HepG2 (cell line): Measurements from ENCODE around the gene ZNHIT1. TPM values are rescaled to one million over a fixed set of nuclear protein-coding genes. Genes with fewer than 3 reads are reported as not detected.
A peak's percentile ranks its signal among the peaks of the same experiment; 100 is the strongest.

ENCODE experiments used
- ASH2L ChIP-seq: fragments of 300-600, 200-600 bp; sonication (generic); IDR thresholded peaks from 2 replicates; pipeline ENCODE4 v1.7.0; 2017; ENCODE audit warnings: low read depth, mild to moderate bottlenecking, moderate library complexity, mixed read lengths, low read length; ENCODE audit not compliant: insufficient read length
- EHMT2 ChIP-seq: fragments of 200-600 bp; sonication (generic); IDR thresholded peaks from 2 replicates; pipeline ENCODE4 v1.7.0; 2017; ENCODE audit warnings: antibody characterized with exemption, low read depth, low read length, borderline replicate concordance
- FOXM1 ChIP-seq: sonication (generic); formaldehyde crosslinking; IDR thresholded peaks from 2 replicates; pipeline ENCODE4 v1.5.0; 2020; ENCODE audit warnings: missing genetic modification reagents
- HNF4G ChIP-seq, 2 experiments: sonication (generic) in 1 of 2; formaldehyde crosslinking in 1 of 2; IDR thresholded peaks; 2 replicates each; pipeline versions ENCODE4 v1.4.0 to v1.6.1; 2011 to 2020; ENCODE audit warnings: borderline replicate concordance in 2 of 2, low read depth in 2 of 2, mild to moderate bottlenecking in 2 of 2, low read length in 1 of 2, missing genetic modification reagents in 1 of 2, moderate library complexity in 1 of 2
- NR2C2 ChIP-seq: sonication (generic); formaldehyde crosslinking; IDR thresholded peaks from 2 replicates; pipeline ENCODE4 v1.4.0; 2020; ENCODE audit warnings: missing genetic modification reagents, mild to moderate bottlenecking, moderate library complexity, borderline replicate concordance
- PBX2 ChIP-seq: IDR thresholded peaks from 2 replicates; pipeline ENCODE4 v1.6.1; 2016; ENCODE audit warnings: control low read depth
- RCOR2 ChIP-seq: IDR thresholded peaks from 2 replicates; pipeline ENCODE4 v1.6.1; 2016; ENCODE audit warnings: missing biosample characterization, missing genetic modification reagents
- REST ChIP-seq, 2 experiments: IDR thresholded peaks; 2 replicates each; pipeline ENCODE4 v1.6.1; 2011 to 2012; ENCODE audit warnings: low read length in 2 of 2, borderline replicate concordance in 1 of 2, low read depth in 1 of 2, mild to moderate bottlenecking in 1 of 2, moderate library complexity in 1 of 2
- TBL1XR1 ChIP-seq: fragments of 150-350 bp; IDR thresholded peaks from 2 replicates; pipeline ENCODE4 v1.6.1; 2014; ENCODE audit warnings: borderline replicate concordance, low read length; ENCODE audit not compliant: partially characterized antibody
- ZBTB21 ChIP-seq: sonication (generic); formaldehyde crosslinking; IDR thresholded peaks from 2 replicates; pipeline ENCODE4 v1.4.0; 2020; ENCODE audit warnings: missing genetic modification reagents
- ZIK1 ChIP-seq: sonication (generic); formaldehyde crosslinking; IDR thresholded peaks from 2 replicates; pipeline ENCODE4 v1.5.0; 2020; ENCODE audit warnings: mild to moderate bottlenecking, low read depth, missing genetic modification reagents, borderline replicate concordance
- ZNF337 ChIP-seq: sonication (generic); formaldehyde crosslinking; IDR thresholded peaks from 2 replicates; pipeline ENCODE4 v1.5.1; 2020; ENCODE audit warnings: missing genetic modification reagents, low read depth, mild to moderate bottlenecking, borderline replicate concordance
- ZNF704 ChIP-seq: sonication (generic); formaldehyde crosslinking; IDR thresholded peaks from 2 replicates; pipeline ENCODE4 v1.8.1; 2023; ENCODE audit warnings: mild to moderate bottlenecking, inconsistent platforms, moderate library complexity, missing genetic modification reagents, borderline replicate concordance
- ZNF709 ChIP-seq: sonication (generic); formaldehyde crosslinking; IDR thresholded peaks from 2 replicates; pipeline ENCODE4 v1.5.0; 2020; ENCODE audit warnings: mild to moderate bottlenecking, missing genetic modification reagents
- ZSCAN29 ChIP-seq: sonication (generic); formaldehyde crosslinking; conservative IDR thresholded peaks from 2 replicates; pipeline ENCODE4 v1.4.0; 2020; ENCODE audit warnings: mild to moderate bottlenecking, missing genetic modification reagents
- polyA plus RNA-seq, 8 experiments: library from polyadenylated mRNA; depleted of rRNA in 3 of 8; stranded (reverse) in 7 of 8; unstranded in 1 of 8; fragments of >200 nt; fragmentation: Illumina TruSeq in 4 of 8; extraction: Trizol in 4 of 8; gene quantifications; 2 replicates each; pipeline versions ENCODE4 v1.2.1 to v1.2.3, GENCODE V29; 2011 to 2016; ENCODE audit warnings: low read depth in 4 of 8, missing spikeins in 1 of 8, mixed read lengths in 1 of 8; ENCODE audit not compliant: insufficient read depth in 1 of 8
- total RNA-seq, 5 experiments: library from RNA; depleted of rRNA; stranded (reverse); fragments of >200 nt; fragmentation: Illumina TruSeq; extraction: Trizol; gene quantifications; 2 replicates each; pipeline ENCODE4 v1.2.3, GENCODE V29; 2016; ENCODE audit warnings: low read depth in 1 of 5
- TF ChIP-seq, protein P1 (sequence below): IDR thresholded peaks from 2 replicates; pipeline ENCODE4 v1.6.1; 2012; ENCODE audit warnings: inconsistent platforms
- TF ChIP-seq, protein P2 (sequence below): sonication (generic); formaldehyde crosslinking; IDR thresholded peaks from 2 replicates; pipeline ENCODE4 v1.4.0; 2020; ENCODE audit warnings: missing genetic modification reagents
- TF ChIP-seq, protein P3 (sequence below): IDR thresholded peaks from 2 replicates; pipeline ENCODE4 v1.6.1; 2016

Gene ZNHIT1
- total and polyA plus RNA-seq, 2 of the 13 experiments (the other 11 are each of a cell fraction or from before 2014, with no cell fraction given) = 32.5 to 64.5 TPM

- peak; percentile 30 for TF ChIP-seq ASH2L
- TF ChIP-seq PBX2 (CRISPR knock-in tag) = peak; percentile 84
- peak; percentile 70; the same call in 1 of the 2 replicates for TF ChIP-seq RCOR2 (CRISPR knock-in tag)
- TF ChIP-seq, protein P1, sequence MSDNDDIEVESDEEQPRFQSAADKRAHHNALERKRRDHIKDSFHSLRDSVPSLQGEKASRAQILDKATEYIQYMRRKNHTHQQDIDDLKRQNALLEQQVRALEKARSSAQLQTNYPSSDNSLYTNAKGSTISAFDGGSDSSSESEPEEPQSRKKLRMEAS = peak; percentile 69
- 0 out of 2 replicates have a peak, but pooled peaks have one; percentile 31 for TF ChIP-seq ZBTB21
- peak in 1 of 2 experiments; percentile 24; a peak in 1 of 4 replicates for TF ChIP-seq REST (IDR thresholded peaks at IDR 0.05; ENCODE audit: borderline replicate concordance in 1 of 2, low read depth in 1 of 2, low read length in 2 of 2)
- TF ChIP-seq HNF4G (IDR thresholded peaks at IDR 0.05; ENCODE audit: borderline replicate concordance, low read depth, low read length) = peak; percentile 90
- peak; percentile 76; the same call in 1 of the 2 replicates for TF ChIP-seq HNF4G (CRISPR knock-in tag; IDR thresholded peaks at IDR 0.05; ENCODE audit: borderline replicate concordance, low read depth)
- no peak for TF ChIP-seq ZNF709
- TF ChIP-seq ZNF704 = no peak; the same call in 1 of the 2 replicates
- no peak for TF ChIP-seq ZNF337 (CRISPR knock-in tag)
- no peak for TF ChIP-seq FOXM1 (CRISPR knock-in tag)
- TF ChIP-seq TBL1XR1 = peak; percentile 69
- no peak for TF ChIP-seq EHMT2
- peak; percentile 24; the same call in 1 of the 2 replicates for TF ChIP-seq ZIK1 (CRISPR knock-in tag)
- peak; percentile 14; the same call in 1 of the 2 replicates for TF ChIP-seq ZSCAN29 (CRISPR knock-in tag)
- TF ChIP-seq, protein P2, sequence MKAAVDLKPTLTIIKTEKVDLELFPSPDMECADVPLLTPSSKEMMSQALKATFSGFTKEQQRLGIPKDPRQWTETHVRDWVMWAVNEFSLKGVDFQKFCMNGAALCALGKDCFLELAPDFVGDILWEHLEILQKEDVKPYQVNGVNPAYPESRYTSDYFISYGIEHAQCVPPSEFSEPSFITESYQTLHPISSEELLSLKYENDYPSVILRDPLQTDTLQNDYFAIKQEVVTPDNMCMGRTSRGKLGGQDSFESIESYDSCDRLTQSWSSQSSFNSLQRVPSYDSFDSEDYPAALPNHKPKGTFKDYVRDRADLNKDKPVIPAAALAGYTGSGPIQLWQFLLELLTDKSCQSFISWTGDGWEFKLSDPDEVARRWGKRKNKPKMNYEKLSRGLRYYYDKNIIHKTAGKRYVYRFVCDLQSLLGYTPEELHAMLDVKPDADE (CRISPR knock-in tag) = peak; percentile 16; the same call in 1 of the 2 replicates
- TF ChIP-seq, protein P3, sequence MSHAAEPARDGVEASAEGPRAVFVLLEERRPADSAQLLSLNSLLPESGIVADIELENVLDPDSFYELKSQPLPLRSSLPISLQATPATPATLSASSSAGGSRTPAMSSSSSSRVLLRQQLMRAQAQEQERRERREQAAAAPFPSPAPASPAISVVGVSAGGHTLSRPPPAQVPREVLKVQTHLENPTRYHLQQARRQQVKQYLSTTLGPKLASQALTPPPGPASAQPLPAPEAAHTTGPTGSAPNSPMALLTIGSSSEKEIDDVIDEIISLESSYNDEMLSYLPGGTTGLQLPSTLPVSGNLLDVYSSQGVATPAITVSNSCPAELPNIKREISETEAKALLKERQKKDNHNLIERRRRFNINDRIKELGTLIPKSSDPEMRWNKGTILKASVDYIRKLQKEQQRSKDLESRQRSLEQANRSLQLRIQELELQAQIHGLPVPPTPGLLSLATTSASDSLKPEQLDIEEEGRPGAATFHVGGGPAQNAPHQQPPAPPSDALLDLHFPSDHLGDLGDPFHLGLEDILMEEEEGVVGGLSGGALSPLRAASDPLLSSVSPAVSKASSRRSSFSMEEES = peak; percentile 66
- peak; percentile 85 for TF ChIP-seq NR2C2 (CRISPR knock-in tag)
Observed at GRCh38 chr7:101200862-101201599, 16.9 kb upstream of the ZNHIT1 start, which contains the start of gene MOGAT3 (continued).
